COR-L47 (cell line): ENCODE results near the gene CDON.
"Not testable (repeated sequence)": the region's sequence is repeated elsewhere in the genome, so short reads cannot be mapped to it uniquely, and the experiment has no call there.

Experiments
- DNase-seq: peaks from one replicate; lab custom pipeline; 2025; lab: John Stamatoyannopoulos, UW

The CDON gene

DNA sequence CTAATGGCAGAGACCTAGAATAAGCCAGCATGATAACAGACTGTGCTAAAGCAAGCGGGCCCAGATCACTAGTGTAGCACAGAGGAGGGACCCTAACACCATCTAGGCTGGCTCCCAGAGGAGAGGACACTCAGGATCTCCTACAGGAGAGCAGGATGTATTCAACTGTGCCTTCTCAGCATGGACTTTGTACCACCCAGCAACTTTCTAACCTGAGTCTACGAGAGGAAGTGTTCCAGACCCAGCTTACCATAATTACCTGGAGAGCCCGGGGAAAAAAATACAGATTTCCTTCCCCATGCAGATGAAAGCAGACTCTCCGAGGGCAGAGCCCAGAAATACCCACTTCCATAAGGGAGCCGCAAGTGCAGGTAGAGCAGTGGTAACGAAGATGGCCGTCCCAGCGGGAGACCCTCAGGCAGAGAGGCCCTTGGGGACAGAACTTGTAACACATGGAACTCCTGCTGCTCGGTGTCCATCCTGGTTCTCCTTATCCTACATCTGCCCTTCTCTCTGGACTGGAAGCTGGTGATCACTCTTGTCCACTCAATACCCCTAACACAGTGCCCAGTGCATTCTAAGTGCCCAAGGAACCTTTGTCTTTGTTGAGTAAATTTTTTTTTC, 138.2 kb downstream of the CDON start:
- no peak for DNase-seq

DNA sequence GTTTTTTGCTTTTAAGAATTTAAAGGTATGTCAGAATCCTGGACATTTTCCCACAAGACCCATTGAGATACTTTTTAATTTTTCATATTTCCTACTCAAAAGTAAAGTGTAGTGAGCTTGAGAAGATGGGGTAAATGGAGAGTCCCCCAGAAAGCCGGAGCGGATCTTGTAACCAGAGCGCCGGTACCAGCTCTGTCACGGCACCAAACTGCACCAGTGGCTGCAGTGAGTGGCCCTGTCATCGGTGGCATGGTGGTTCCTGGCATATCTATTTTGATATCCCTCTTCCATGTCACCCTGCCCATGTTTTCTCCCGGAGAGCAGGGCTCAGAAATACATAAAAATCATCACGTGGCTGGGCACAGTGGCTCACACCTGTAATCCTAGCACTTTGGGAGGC, 139.0 kb downstream of the CDON start:
- DNase-seq: no peak

DNA sequence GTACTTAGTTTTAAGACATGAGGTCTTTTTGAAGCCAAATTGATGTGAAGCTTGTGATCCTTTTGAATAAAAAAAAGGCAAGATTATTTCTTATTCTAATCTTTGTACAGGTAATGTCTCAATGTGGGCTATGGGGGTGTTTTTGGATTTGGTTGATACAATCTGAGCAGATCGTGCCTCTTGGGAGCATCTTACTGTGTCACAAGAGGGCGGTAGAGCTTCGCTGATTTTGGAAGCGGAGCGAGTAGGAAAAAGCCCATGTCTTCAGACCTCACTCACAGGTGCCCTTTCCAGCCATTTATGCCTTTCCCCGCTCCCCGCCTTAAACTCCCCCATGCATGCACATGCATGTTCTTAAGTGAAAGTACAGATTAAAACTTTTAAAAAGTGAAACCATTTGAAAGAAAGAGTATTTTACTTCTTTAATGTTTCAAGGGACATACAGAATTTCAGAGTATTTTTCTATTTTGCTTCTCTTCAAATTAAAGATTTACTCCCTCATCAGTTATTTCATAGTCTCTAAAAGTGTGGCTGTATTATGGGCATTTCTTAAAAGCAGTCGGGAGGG, 139.6 kb downstream of the CDON start:
- peak; percentile 61 for DNase-seq

DNA sequence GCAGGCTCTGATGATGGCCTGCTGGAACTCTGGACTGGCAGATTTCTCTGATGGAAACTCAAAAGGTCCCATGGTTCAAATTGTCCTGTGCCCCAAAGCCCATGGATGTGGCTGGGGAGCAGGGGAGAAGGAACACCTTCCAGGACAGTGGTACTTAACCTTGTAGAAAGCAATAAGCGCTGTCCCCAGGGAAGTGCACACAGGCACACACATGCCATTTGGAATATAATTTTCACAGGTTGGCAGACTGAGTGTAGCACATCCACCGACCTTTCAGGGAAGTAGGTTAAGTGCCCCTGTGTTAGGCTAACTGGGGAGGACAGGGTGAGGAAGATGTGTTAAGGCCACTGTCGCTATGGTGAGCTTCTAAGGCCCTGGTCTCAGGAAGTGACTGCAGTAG, 140.5 kb downstream of the CDON start:
- DNase-seq: no peak

DNA sequence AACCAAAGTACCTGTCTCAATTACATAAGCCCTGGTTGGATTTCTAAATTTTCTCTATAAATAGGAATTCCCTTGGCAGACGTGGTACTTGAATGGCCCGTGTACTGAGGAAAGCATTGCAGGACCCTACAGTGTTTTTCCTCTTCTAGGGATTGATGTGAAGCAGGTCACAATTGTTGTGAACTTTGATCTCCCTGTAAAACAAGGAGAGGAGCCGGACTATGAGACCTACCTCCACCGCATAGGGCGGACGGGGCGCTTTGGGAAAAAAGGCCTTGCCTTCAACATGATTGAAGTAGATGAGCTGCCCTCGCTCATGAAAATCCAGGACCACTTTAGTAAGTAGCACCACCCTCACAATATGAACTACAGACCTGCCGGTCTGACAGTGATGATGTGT, 141.6 kb downstream of the CDON start:
- DNase-seq: no peak

DNA sequence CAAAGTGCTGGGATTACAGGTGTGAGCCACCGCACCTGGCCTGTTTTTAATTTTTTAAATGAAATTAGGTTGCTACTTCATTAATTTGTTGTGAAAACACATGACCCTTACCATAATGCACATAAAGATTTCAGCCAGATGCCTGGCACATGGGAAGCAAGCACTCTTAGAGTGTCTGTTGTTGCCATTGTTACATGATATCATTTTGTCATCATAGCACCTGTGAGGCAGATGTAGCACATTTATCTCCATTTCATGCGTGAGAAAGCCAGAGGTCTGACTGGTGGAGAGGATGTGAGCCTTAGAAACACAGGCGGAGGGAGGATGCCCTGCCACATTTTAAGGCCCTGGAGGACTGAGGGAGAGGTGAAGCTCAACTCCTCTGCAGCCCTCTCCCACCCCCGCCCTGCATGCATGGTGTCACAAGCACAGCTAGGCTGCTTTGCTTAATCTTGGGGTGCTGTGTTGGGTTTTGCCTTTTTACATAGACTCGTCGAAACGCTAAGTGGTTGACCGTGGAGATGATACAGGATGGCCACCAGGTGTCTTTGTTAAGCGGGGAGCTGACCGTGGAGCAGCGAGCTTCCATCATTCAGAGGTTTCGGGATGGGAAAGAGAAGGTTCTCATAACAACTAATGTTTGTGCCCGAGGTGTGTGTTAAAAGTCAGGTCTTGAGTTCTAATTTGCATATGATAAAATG, 144.4 kb downstream of the CDON start:
- no peak for DNase-seq

DNA sequence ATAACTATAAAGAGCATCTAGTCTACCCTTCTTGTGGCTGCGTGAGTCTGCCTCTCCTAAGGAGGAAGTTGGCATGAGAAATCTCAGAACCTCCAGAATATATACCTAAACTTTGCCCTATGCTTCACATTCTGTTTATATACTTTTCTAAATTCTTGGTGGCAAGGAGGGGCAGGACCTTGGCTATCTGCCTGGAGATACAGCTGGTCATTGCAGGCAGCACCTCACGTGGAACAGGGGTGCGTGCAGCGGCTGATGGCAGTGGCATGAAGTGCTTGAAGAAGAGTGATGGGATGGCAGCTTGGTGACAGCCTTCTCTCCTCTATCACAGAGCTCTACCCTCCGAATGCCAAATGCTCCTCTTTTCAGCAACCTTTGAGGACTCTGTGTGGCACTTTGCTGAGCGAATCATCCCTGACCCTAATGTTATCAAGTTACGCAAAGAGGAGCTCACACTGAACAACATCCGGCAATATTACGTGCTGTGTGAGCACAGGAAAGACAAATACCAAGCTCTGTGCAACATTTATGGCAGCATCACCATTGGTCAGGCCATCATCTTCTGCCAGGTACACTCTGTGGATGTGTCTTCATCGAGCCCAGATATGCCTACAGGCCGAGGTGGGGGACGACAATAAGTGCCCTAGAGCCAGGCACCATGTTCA, 145.9 kb downstream of the CDON start:
- no peak for DNase-seq

DNA sequence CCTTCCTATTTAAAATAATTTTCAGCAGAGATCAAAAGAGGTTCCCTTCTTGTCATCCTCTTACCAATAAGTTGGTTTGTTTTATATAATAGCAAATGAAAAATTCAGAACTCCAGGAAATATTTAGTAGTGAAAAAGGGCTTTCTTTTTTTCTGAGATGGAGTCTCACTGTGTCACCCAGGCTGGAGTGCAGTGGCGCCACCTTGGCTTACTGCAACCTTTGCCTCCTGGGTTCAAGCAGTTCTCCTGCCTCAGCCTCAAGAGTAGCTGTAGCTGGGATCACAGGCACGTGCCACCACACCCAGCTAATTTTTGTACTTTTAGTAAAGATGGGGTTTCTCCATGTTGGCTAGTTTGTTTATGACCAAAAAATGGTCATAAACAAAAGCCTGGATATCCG, 148.1 kb downstream of the CDON start:
- not testable (repeated sequence) for DNase-seq

DNA sequence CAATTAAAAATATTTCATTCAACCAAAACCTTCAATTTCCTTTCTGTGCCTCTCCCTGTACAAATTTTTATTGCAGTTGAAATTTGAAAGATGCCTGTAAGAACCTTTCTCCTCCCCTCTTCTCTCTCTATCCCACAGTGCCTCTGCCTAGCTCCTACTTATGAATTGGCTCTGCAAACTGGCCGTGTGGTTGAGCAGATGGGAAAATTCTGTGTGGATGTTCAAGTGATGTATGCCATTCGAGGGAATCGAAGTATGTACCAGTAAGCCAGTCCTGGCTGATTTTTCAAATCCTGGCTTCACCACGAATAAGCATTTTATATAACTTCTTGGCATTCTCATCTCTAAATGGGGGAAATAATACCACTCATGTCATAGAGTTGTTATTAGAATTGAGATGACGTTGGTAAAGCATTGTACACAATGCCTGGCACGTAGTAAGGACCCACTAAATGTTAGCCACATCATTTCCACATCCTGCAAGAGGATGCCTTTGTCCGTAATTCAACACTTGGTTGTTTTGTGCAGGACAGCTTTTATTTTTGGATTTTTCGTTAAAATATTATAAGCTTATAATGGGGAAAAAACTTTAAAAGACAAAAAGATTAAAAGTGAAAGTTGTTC, 152.3 kb downstream of the CDON start:
- DNase-seq: no peak
